GM19239 (cell line): ENCODE data around the gene FCSK.
A peak's percentile ranks its signal among the peaks of the same experiment; 100 is the strongest.
"Not testable (repeated sequence)": the region's sequence is repeated elsewhere in the genome, so short reads cannot be mapped to it uniquely, and the experiment has no call there.

ENCODE experiments used
- DNase-seq: peaks from one replicate; pipeline ENCODE4 v3.0.0; 2011; ENCODE audit warnings: low spot score; ENCODE audit not compliant: insufficient read length
- FAIRE-seq: peaks from 2 replicates; lab custom pipeline; 2011; peaks lifted over from hg19 to GRCh38; lab: Jason Lieb, UNC

The FCSK gene

DNA sequence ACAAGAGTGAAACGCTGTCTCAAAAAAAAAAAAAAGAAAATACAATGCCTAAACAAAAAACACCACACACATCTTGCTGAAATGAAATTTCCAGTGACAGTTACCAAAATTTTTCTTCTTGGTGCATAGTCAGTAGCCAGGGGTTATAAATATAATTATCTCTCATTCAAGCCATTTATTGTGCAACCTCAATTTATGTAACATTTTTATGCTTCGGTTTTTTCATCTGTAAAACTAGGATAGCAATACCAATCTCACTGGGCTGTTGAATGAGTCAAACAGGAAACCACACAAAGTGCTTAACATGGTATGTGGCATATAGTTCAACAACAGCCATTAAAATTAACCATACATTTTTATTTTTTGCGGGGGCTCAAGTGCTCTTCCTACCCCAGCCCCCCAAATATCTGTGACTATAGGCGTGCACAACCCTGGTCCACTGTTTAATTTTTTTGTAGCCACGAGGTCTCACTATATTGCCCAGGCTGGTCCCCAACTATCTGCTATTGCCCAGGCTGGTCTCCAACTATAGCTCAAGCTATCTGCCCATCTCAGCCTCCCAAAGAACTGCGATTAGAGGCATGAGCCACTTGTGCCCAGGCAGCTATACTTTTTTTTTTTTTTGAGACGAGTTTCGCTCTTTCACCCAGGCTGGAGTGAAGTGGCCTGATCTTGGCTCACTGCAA, 66.4 kb downstream of the FCSK start:
- DNase-seq (peak; percentile 22), FAIRE-seq (peak; percentile 60)

DNA sequence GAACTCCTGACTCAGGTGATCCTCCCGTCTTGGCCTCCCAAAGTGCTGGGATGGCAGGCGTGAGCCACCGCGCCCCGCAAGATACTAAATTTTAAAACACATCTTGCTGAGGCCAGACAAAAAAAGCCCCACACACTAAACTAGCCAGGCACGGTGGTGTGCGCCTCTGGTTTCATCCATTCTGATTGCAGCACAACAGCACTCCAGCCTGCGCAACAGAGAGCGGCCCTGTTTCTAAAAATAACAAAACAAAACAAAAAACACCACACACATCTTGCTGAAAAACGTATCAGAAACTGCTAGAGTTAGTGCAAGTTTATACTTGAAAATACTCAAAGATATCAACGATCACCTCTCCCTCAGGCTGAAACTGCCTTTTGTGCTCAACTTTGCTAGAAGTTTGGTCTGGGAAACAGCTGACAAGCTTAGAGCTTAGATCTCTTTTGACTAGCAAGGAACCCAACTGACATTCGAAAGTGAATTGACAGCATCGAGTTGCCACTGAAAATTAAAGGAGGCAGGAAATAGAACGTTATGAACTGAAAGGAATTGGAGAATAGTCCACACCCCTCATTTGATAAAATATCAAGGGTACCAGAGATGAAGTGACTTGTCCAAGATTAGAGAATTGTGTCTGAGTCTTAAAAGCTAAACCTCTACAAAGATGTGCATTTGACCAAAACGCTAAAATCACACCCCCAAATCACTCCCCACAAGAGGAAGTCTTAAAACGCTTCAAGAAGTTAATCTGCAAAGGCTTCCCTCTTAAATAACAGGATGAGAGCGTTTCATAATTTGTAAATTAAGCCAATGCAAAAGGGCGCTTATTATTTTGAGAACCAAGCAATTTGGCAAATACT, 68.1 kb downstream of the FCSK start:
- FAIRE-seq (no peak), DNase-seq (peak; percentile 16)

DNA sequence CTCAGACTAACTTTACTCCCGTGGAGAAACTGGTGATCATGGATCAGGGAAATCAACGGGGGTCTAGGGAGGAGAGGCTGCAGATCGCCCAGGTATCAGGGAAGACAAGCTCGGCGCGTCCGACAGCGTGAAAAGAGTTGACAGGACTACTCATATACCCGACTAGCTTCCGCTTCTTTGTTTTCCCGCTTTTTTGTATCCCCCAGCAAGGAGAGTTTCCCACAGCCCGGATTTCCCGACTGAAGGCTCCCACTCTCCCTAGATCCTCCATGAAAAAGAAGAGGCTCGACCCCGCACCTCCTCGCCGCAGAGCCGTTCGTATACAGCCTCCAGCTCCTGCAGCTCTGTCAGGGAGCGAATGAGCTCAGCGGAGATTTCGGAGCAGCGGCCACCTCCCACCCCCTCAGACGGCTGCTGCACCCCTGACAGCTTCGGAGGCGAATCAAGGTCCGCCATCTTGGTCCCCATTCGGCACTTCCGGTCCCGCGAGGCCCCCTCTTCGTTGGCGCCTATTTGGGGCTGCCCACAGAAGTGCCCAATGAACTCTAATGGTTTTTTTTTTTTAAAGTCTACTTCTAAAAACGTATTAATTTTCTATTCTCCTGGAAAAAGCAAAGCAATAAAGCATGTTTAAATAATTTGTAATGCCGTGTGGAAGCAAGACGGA, 68.8 kb downstream of the FCSK start, which contains the start of gene COG4:
Gene COG4 (minus strand): TSS at position 479 of the 667 bp plus-strand sequence. CDS start 11 bp downstream, at position 468.
- peak; percentile 61 for DNase-seq
- FAIRE-seq, result peak; percentile 66

DNA sequence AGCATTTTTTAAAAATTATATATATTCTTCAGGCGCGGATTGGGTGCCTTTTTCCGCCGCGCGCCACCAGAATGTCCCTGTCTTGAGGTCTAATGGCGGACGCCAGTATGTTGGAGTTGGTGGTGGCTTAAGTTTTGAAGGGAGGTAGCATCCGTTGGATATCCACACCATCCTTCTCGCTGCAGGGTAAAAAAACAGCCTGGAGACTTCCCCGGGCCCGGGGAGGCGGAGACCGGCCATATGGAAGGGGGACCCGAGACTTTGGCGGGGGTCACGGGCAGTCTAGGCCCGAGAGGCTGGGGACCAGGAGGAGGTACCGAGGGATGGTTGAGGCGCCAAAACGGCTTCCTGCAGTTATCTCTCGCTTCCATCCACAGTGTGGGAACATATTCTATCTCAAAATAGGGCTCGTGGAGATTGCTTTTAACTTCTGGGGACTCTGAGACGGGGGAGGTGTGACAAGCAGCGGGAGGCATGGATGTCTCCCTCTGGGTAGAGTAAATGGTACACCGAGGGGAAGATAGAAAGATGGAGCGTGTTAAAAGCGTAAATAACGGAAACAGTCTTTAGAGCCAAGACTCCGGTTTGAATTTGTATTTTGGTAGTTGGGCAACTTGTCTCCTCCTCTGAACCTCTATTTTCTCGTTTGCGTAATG, 69.5 kb downstream of the FCSK start, which contains the start of gene SF3B3:
Gene SF3B3 (plus strand): TSS at position 74 of the 656 bp plus-strand sequence. CDS start 2,841 bp downstream, outside the sequence.
- DNase-seq (peak; percentile 28), FAIRE-seq (no peak)

DNA sequence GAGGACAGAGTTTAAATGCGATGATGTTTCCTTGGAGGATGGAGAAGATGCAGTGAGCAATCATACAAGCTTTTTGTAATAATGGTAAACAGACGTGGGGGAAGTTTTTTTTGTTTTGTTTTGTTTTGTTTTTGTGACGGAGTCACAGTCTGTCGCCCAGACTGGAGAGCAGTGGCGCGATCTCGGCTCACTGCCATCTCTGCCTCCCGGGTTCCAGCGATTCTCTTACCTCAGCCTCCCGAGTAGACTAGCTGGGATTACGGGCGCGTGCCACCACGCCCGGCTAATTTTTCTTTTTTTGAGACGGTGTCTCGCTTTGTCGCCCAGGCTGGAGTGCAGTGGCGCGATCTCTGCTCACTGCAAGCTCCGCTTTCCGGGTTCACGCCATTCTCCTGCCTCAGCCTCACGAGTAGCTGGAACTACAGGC, 70.0 kb downstream of the FCSK start:
- peak; percentile 26 for FAIRE-seq
- not testable (repeated sequence) for DNase-seq

DNA sequence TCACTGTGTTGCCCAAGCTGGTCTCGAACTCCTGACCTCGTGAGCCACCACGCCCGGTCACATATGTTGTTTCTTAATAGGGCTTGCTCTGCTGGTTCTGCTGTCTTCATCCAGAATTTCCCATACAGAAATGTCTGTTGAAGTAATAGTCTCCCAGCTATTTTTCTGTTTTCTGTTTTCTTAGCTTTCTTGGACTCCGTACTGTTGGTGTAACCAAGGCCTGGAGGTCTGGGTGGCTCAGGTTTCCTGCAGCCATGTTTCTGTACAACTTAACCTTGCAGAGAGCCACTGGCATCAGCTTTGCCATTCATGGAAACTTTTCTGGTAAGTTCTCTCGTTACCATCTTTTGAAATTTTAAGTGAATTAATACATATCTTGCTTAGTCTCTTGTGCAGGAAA, 72.0 kb downstream of the FCSK start:
- FAIRE-seq, result no peak
- no peak for DNase-seq

DNA sequence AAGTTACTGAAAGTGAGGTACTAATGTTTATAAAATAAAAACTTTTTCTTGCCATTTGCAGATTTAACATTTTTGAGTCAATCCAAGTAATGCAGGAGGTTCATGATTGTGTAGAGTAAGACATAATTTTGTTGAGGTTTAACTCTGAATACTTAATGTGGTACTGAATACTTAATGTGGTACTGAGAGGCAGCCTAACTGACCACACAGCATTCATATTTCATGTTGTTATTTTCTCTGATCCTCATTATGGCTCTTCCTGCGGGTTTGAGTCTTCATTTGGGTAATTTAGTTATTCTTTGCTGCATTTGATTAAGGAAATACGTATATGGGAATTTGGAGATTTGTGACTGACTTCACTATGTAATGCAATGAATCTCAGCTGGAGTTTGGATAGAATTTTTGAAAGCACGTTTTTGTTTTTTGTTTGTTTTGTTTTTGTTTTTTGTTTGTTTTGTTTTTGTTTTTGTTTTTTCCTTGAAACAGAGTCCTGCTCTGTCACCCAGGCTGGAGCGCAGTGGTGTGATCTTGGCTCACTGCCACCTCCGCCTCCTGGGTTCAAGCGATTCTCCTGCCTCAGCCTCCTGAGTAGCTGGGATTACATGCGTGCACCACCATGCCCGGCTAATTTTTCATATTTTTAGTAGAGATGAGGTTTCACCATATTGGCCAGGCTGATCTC, 73.1 kb downstream of the FCSK start:
- FAIRE-seq, result no peak
- DNase-seq, result no peak

DNA sequence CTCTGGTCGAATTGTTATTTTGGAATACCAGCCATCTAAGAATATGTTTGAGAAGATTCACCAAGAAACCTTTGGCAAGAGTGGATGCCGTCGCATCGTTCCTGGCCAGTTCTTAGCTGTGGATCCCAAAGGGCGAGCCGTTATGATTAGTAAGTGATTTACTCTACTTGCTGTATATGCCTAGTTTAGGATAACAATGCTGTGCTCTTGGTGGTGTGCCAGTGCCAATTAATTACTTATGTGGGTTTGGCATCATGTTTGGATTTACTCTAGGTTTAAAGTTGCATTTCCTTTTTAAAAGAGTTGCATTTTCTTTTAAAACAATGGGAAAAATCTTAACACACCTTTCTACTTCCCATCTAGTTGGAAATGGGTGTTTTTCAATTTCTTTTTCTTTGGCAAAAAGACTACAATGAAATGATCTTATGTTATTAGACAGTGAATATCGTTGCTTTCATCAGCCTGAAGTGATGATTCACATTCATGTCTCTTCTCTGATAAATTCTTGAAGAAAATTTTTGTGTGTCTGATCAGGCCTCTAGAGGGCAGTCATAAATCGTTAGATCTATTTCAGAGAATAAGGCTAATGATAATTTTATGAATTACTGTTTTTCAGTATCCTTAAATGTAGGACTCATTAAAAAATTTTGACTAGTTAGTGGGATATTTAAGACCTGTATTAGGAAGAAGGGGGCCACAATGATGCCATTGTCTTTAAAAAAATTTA, 74.8 kb downstream of the FCSK start:
- DNase-seq, result no peak
- FAIRE-seq, result no peak
